H1 (cell line): ENCODE measurements around the gene ARHGEF3. TPM values are rescaled to one million over a fixed set of nuclear protein-coding genes. Genes with fewer than 3 reads are reported as not detected.

Experiments
- CTCF ChIA-PET: fragments of 300-600 bp; sonication (Branson Sonifier 250); formaldehyde crosslinking; loops from one replicate; lab custom pipeline; 2021; ENCODE audit not compliant: partially characterized antibody; lab: Charles Lee
- POLR2A ChIA-PET: fragments of 300-600 bp; sonication (Branson Sonifier 250); formaldehyde crosslinking; loops from one replicate; lab custom pipeline; 2021; ENCODE audit warnings: inconsistent platforms; ENCODE audit not compliant: partially characterized antibody; lab: Charles Lee
- DNase-seq, 2 experiments: peaks; one replicate each; pipeline versions ENCODE4 v3.0.0 to v3.0.0-alpha.2; 2010 to 2022; ENCODE audit warnings: low spot score in 2 of 2, low read depth in 1 of 2, mixed read lengths in 1 of 2
- FAIRE-seq: peaks from 2 replicates; lab custom pipeline; 2011; peaks lifted over from hg19 to GRCh38; lab: Jason Lieb, UNC
- H2AFZ ChIP-seq: 2 replicates; pipeline ENCODE4 v1.8.1; 2012; ENCODE audit warnings: low read length, inconsistent platforms
- H2AK5ac ChIP-seq: 2 replicates; pipeline ENCODE4 v1.6.1; 2013; ENCODE audit warnings: low read depth, low read length
- H2BK120ac ChIP-seq: replicated peaks from 2 replicates; pipeline ENCODE3; 2013; ENCODE audit warnings: low read depth, low read length, inconsistent platforms
- H2BK12ac ChIP-seq: 2 replicates; pipeline ENCODE4 v1.6.1; 2013; ENCODE audit warnings: low read depth, low read length
- H2BK15ac ChIP-seq: 2 replicates; pipeline ENCODE4 v1.6.1; 2013; ENCODE audit warnings: low read length
- H2BK20ac ChIP-seq: 2 replicates; pipeline ENCODE4 v1.6.1; 2013; ENCODE audit warnings: low read length
- H2BK5ac ChIP-seq: 2 replicates; pipeline ENCODE4 v1.6.1; 2013; ENCODE audit warnings: low read depth, low read length
- H3K14ac ChIP-seq: 2 replicates; pipeline ENCODE4 v1.6.1; 2013; ENCODE audit warnings: inconsistent platforms; ENCODE audit not compliant: insufficient read length
- H3K18ac ChIP-seq: 2 replicates; pipeline ENCODE4 v1.6.1; 2013; ENCODE audit warnings: low read length; ENCODE audit errors: extremely low read depth
- H3K23ac ChIP-seq: 2 replicates; pipeline ENCODE4 v1.6.1; 2013; ENCODE audit warnings: inconsistent platforms; ENCODE audit not compliant: insufficient read length
- H3K23me2 ChIP-seq: 2 replicates; pipeline ENCODE4 v1.6.1; 2013; ENCODE audit warnings: low read depth, low read length
- H3K27ac ChIP-seq: 2 replicates; pipeline ENCODE4 v1.6.1; 2011; ENCODE audit warnings: low read depth, low read length, inconsistent platforms
- H3K27me3 ChIP-seq, 4 experiments: replicated peaks in 1 of 4; 1 replicate in 1 of 4; 2 replicates in 3 of 4; pipeline versions ENCODE4 v1.6.1 to v1.8.1; 2011 to 2013; ENCODE audit warnings: low read length in 3 of 4, mild to moderate bottlenecking in 3 of 4, inconsistent platforms in 2 of 4, mixed read lengths in 2 of 4, moderate library complexity in 1 of 4; ENCODE audit not compliant: control insufficient read depth in 3 of 4, insufficient read depth in 3 of 4; ENCODE audit errors: extremely low read depth in 1 of 4
- H3K36me3 ChIP-seq, 4 experiments: 2 replicates each; pipeline versions ENCODE4 v1.6.1 to v1.8.1; 2011 to 2013; ENCODE audit warnings: mild to moderate bottlenecking in 4 of 4, low read length in 3 of 4, moderate library complexity in 2 of 4, control low read depth in 1 of 4, inconsistent platforms in 1 of 4; ENCODE audit not compliant: insufficient read depth in 4 of 4, control insufficient read depth in 2 of 4
- H3K4ac ChIP-seq: replicated peaks from 2 replicates; pipeline ENCODE3; 2013; ENCODE audit warnings: low read length, low read depth, mixed read lengths, inconsistent platforms; ENCODE audit not compliant: insufficient read length
- H3K4me1 ChIP-seq, 4 experiments: replicated peaks in 1 of 4; 1 replicate in 1 of 4; 2 replicates in 3 of 4; pipeline versions ENCODE4 v1.6.1 to v1.8.1; 2011 to 2013; ENCODE audit warnings: low read length in 3 of 4, inconsistent platforms in 2 of 4, mixed read lengths in 1 of 4; ENCODE audit not compliant: insufficient read depth in 4 of 4, control insufficient read depth in 3 of 4
- H3K4me2 ChIP-seq, 2 experiments: 2 replicates each; pipeline versions ENCODE4 v1.6.1 to v1.8.1; 2011 to 2013; ENCODE audit warnings: low read depth in 2 of 2, low read length in 2 of 2, control low read depth in 1 of 2, inconsistent platforms in 1 of 2, mild to moderate bottlenecking in 1 of 2; ENCODE audit not compliant: insufficient read depth in 1 of 2
- H3K4me3 ChIP-seq, 4 experiments: fragments of 200-600, 300-600 bp in 1 of 4; sonication (generic), shearing (Covaris generic), sonication (Bioruptor Twin) in 1 of 4; 2 replicates each; pipeline versions ENCODE4 v1.5.1 to v1.8.1; 2011 to 2016; ENCODE audit warnings: low read length in 4 of 4, low read depth in 3 of 4, control low read depth in 2 of 4, inconsistent platforms in 2 of 4, mild to moderate bottlenecking in 2 of 4, mixed read lengths in 1 of 4, moderate library complexity in 1 of 4; ENCODE audit not compliant: insufficient read depth in 2 of 4; ENCODE audit errors: extremely low read depth in 1 of 4
- H3K56ac ChIP-seq: replicated peaks from 2 replicates; pipeline ENCODE3; 2013; ENCODE audit warnings: low read depth, mild to moderate bottlenecking, mixed read lengths, low read length, inconsistent platforms; ENCODE audit not compliant: insufficient read length
- H3K79me1 ChIP-seq: 2 replicates; pipeline ENCODE4 v1.6.1; 2013; ENCODE audit warnings: low read depth, low read length, control low read depth
- H3K79me2 ChIP-seq, 2 experiments: 2 replicates each; pipeline versions ENCODE4 v1.6.1 to v1.8.1; 2012 to 2013; ENCODE audit warnings: low read length in 2 of 2, mild to moderate bottlenecking in 2 of 2, inconsistent platforms in 1 of 2; ENCODE audit not compliant: insufficient read depth in 2 of 2, control insufficient read depth in 1 of 2
- H3K9ac ChIP-seq, 4 experiments: replicated peaks in 1 of 4; 1 replicate in 1 of 4; 2 replicates in 3 of 4; pipeline versions ENCODE4 v1.6.1 to v1.8.1; 2011 to 2013; ENCODE audit warnings: low read depth in 3 of 4, low read length in 3 of 4, control low read depth in 2 of 4, mild to moderate bottlenecking in 2 of 4, moderate library complexity in 2 of 4, inconsistent platforms in 1 of 4; ENCODE audit errors: extremely low read depth in 1 of 4
- H3K9me3 ChIP-seq, 2 experiments: 2 replicates each; pipeline versions ENCODE4 v1.6.1 to v1.8.1; 2012 to 2013; ENCODE audit warnings: mild to moderate bottlenecking in 2 of 2, moderate library complexity in 2 of 2, control low read depth in 1 of 2, inconsistent platforms in 1 of 2, low read depth in 1 of 2, low read length in 1 of 2, mixed read lengths in 1 of 2; ENCODE audit not compliant: insufficient read depth in 2 of 2
- H4K20me1 ChIP-seq, 2 experiments: replicated peaks in 1 of 2; 2 replicates each; pipeline versions ENCODE3 to v1.8.1; 2011 to 2013; ENCODE audit warnings: inconsistent platforms in 2 of 2, low read length in 2 of 2, mild to moderate bottlenecking in 1 of 2; ENCODE audit not compliant: insufficient read depth in 2 of 2, control insufficient read depth in 1 of 2
- H4K5ac ChIP-seq: 2 replicates; pipeline ENCODE4 v1.6.1; 2013; ENCODE audit warnings: low read length, low read depth, mixed read lengths, inconsistent platforms; ENCODE audit not compliant: insufficient read length
- H4K8ac ChIP-seq: 2 replicates; pipeline ENCODE4 v1.8.0; 2013; ENCODE audit warnings: mild to moderate bottlenecking, moderate library complexity, low read length, inconsistent platforms; ENCODE audit not compliant: insufficient read depth; ENCODE audit errors: extremely low read depth
- H4K91ac ChIP-seq: replicated peaks from 2 replicates; pipeline ENCODE3; 2013; ENCODE audit warnings: low read length, mixed read lengths, inconsistent platforms; ENCODE audit not compliant: insufficient read length
- BACH1 ChIP-seq: IDR thresholded peaks from 2 replicates; pipeline ENCODE4 v1.6.1; 2012; ENCODE audit warnings: low read length, improper control_type of control experiment
- CHD2 ChIP-seq: IDR thresholded peaks from 2 replicates; pipeline ENCODE4 v1.6.1; 2012; ENCODE audit warnings: low read length, improper control_type of control experiment
- CREB1 ChIP-seq: IDR thresholded peaks from 2 replicates; pipeline ENCODE4 v1.6.1; 2012; ENCODE audit warnings: inconsistent platforms
- CTCF ChIP-seq, 3 experiments: IDR thresholded peaks; 1 replicate in 2 of 3; 2 replicates in 1 of 3; pipeline versions ENCODE4 v1.5.1 to v1.6.1; 2011; ENCODE audit warnings: low read length in 3 of 3, mild to moderate bottlenecking in 3 of 3, inconsistent platforms in 2 of 3, low read depth in 1 of 3, moderate library complexity in 1 of 3; ENCODE audit not compliant: insufficient read depth in 1 of 3; ENCODE audit errors: control extremely low read depth in 1 of 3
- EGR1 ChIP-seq: IDR thresholded peaks from 2 replicates; pipeline ENCODE4 v1.6.1; 2011; ENCODE audit warnings: low read depth, low read length, borderline replicate concordance
- FOSL1 ChIP-seq: IDR thresholded peaks from 2 replicates; pipeline ENCODE4 v1.6.1; 2011; ENCODE audit warnings: mild to moderate bottlenecking, low read depth, low read length, moderate library complexity; ENCODE audit not compliant: insufficient read depth
- KDM1A ChIP-seq: fragments of 200-600, 300-600 bp; sonication (generic); IDR thresholded peaks from 2 replicates; pipeline ENCODE4 v1.7.1; 2016; ENCODE audit warnings: mild to moderate bottlenecking, low read length, borderline replicate concordance
- POLR2A ChIP-seq, 2 experiments: IDR thresholded peaks; 1 replicate in 1 of 2; 2 replicates in 1 of 2; pipeline ENCODE4 v1.6.1; 2011; ENCODE audit warnings: low read depth in 2 of 2, low read length in 2 of 2, mild to moderate bottlenecking in 2 of 2; ENCODE audit errors: control extremely low read depth in 1 of 2
- SAP30 ChIP-seq: fragments of 300-600 bp; sonication (generic); IDR thresholded peaks from 2 replicates; pipeline ENCODE4 v1.7.1; 2012; ENCODE audit warnings: low read length, moderate library complexity, mild to moderate bottlenecking, inconsistent platforms; ENCODE audit not compliant: insufficient read depth, insufficient replicate concordance
- SP2 ChIP-seq: IDR thresholded peaks from 2 replicates; pipeline ENCODE4 v1.6.1; 2012; ENCODE audit warnings: mild to moderate bottlenecking, low read length, inconsistent platforms
- SRF ChIP-seq: IDR thresholded peaks from 2 replicates; pipeline ENCODE4 v1.6.1; 2011; ENCODE audit warnings: mild to moderate bottlenecking, low read depth, low read length, moderate library complexity
- TCF12 ChIP-seq: IDR thresholded peaks from 2 replicates; pipeline ENCODE4 v1.6.1; 2011; ENCODE audit warnings: low read depth, mild to moderate bottlenecking, low read length
- YY1 ChIP-seq: IDR thresholded peaks from 2 replicates; pipeline ENCODE4 v1.6.1; 2011; ENCODE audit warnings: low read depth, mild to moderate bottlenecking, low read length
- WGBS, 2 experiments: shearing (Covaris generic) in 1 of 2; methylation state at CpG; one replicate each; pipeline versions ENCODE4 v1.1.6 to v1.1.7; 2013 to 2015; ENCODE audit warnings: low lambda C conversion rate in 2 of 2, mixed read lengths in 2 of 2, inconsistent platforms in 1 of 2, low coverage in 1 of 2, missing lambda C conversion rate in 1 of 2; ENCODE audit not compliant: insufficient replicate concordance in 2 of 2, insufficient coverage in 1 of 2, insufficient read length in 1 of 2; ENCODE audit errors: extremely low coverage in 1 of 2, missing lambda C conversion rate in 1 of 2; 5-methylcytosine and 5-hydroxymethylcytosine counted together
- polyA plus RNA-seq, 7 experiments: library from polyadenylated mRNA; depleted of rRNA in 3 of 7; stranded (reverse) in 5 of 7; unstranded in 2 of 7; fragments of >200 nt in 5 of 7; fragments of 200-250 nt in 2 of 7; gene quantifications; 1 replicate in 5 of 7; 2 replicates in 1 of 7; 4 replicates in 1 of 7; pipeline versions ENCODE4 v1.2.1 to v1.2.3, GENCODE V29; 2011 to 2013; ENCODE audit warnings: missing spikeins in 2 of 7, mixed read lengths in 2 of 7
- total RNA-seq: library from RNA; stranded (reverse); fragmentation: NEBNext Ultra II Directional; extraction: Animal tissue kit (Norgen Biotek cat#: 25700); gene quantifications from 2 replicates; pipeline ENCODE4 v1.2.1, GENCODE V29; 2021

The ARHGEF3 gene
- total and polyA plus RNA-seq, 2 of the 8 experiments (the other 6 are each of a cell fraction or from before 2014, with no cell fraction given): 2.8 to 6.0 TPM

GRCh38 chr3:56759532-56759931 lies 42.2 kb downstream of the ARHGEF3 start:
- no peaks in the 10 kb centered on the region for H3K23me2 ChIP-seq
- no peak overlapping the region for H3K27ac ChIP-seq
- no peaks in the 10 kb centered on the region for H3K27me3 ChIP-seq
- H3K36me3 ChIP-seq: no peaks in the 10 kb centered on the region
- H4K5ac ChIP-seq: no peak overlapping the region
- no peak overlapping the region for H3K9ac ChIP-seq
- H2AK5ac ChIP-seq: no peak overlapping the region
- ChIA-PET CTCF (interaction anchor here (1.3 kb wide), 1 partner anchor 229 kb away, joined by 5 read pairs; no protein-coding TSS in a partner anchor), POLR2A (no interaction called here)
- FAIRE-seq (no peak), DNase-seq (no peak)
- H3K4ac ChIP-seq: no peak overlapping the region
- no peak overlapping the region for H3K4me2 ChIP-seq
- no peak overlapping the region for H2BK12ac ChIP-seq
- H3K9me3 ChIP-seq: peaks cover 0 to 7% of the 10 kb centered on the region in 2 experiments; a peak in 1 of 4 replicates
- H3K4me1 ChIP-seq: peaks cover 0 to 3% (median 0%) of the 10 kb centered on the region in 4 experiments; a peak in 1 of 7 replicates
- no peak overlapping the region for H3K23ac ChIP-seq
- H2AFZ ChIP-seq: no peak overlapping the region
- H2BK20ac ChIP-seq: no peak overlapping the region
- no peak overlapping the region for H4K91ac ChIP-seq
- H3K79me1 ChIP-seq: no peaks in the 10 kb centered on the region
- no peaks in the 10 kb centered on the region for H4K20me1 ChIP-seq
- no peak for TF ChIP-seq POLR2A (IDR thresholded peaks at IDR 0.05; ENCODE audit: control extremely low read depth in 1 of 2, low read depth in 2 of 2, low read length in 2 of 2)
- no peak for TF ChIP-seq CREB1
- TF ChIP-seq FOSL1: no peak
- no peak for TF ChIP-seq TCF12
- TF ChIP-seq KDM1A: no peak
- TF ChIP-seq CTCF (IDR thresholded peaks at IDR 0.05; ENCODE audit: control extremely low read depth in 1 of 3, insufficient read depth in 1 of 3, low read depth in 1 of 3, low read length in 3 of 3): no peak
- TF ChIP-seq BACH1: no peak
- no peak for TF ChIP-seq CHD2
- no peak for TF ChIP-seq EGR1
- no peak for TF ChIP-seq YY1
- TF ChIP-seq SRF: no peak
- no peak for TF ChIP-seq SP2
- no peak for TF ChIP-seq SAP30
- H3K79me2 ChIP-seq: no peaks in the 10 kb centered on the region
- no peak overlapping the region for H2BK120ac ChIP-seq
- H4K8ac ChIP-seq: no peak overlapping the region
- H3K18ac ChIP-seq: no peak overlapping the region
- H2BK5ac ChIP-seq: no peak overlapping the region
- H3K56ac ChIP-seq: no peak overlapping the region
- H3K14ac ChIP-seq: no peak overlapping the region
- H2BK15ac ChIP-seq: no peak overlapping the region
- no peak overlapping the region for H3K4me3 ChIP-seq
- 93% methylated on average over 3 of the region's 3 CpGs; no CpG with 5 or more reads in 1 of the 2 experiments for WGBS, 2 experiments
